Upper lobe of left lung (tissue), 4 donors: ENCODE results near the gene VLDLR.

ENCODE experiments used
- CTCF ChIP-seq, 6 experiments: fragments of 450-650 bp in 4 of 6; fragments of 200-600 bp in 2 of 6; sonication (generic) in 2 of 6; IDR thresholded peaks; one replicate each; pipeline ENCODE4 v1.5.1; 2016 to 2019; ENCODE audit warnings: antibody characterized with exemption in 6 of 6
- POLR2AphosphoS5 ChIP-seq, 2 donors: sonication (generic); formaldehyde crosslinking; IDR thresholded peaks; one replicate each; pipeline ENCODE4 v1.5.1; 2017; ENCODE audit warnings: antibody characterized with exemption in 2 of 2

- no peak for TF ChIP-seq CTCF (IDR thresholded peaks at IDR 0.05)
- TF ChIP-seq POLR2AphosphoS5 (IDR thresholded peaks at IDR 0.05): no peak
These were observed 9.6 kb upstream of the VLDLR start for GRCh38 chr9:2611961-2612360.
